IPS-15b (cell line): ENCODE data around the gene HEATR9.

ENCODE experiments used
- H3K27me3 ChIP-seq: one replicate; pipeline ENCODE4 v1.6.1; 2013; ENCODE audit warnings: low read length; ENCODE audit not compliant: control insufficient read depth, insufficient read depth
- H3K36me3 ChIP-seq: one replicate; pipeline ENCODE4 v1.6.1; 2013; ENCODE audit warnings: low read length; ENCODE audit not compliant: control insufficient read depth, insufficient read depth
- H3K4me1 ChIP-seq: one replicate; pipeline ENCODE4 v1.6.1; 2013; ENCODE audit warnings: mild to moderate bottlenecking, low read length; ENCODE audit not compliant: control insufficient read depth, insufficient read depth
- H3K4me3 ChIP-seq: one replicate; pipeline ENCODE4 v1.5.1; 2013; ENCODE audit warnings: low read depth, low read length
- H3K9ac ChIP-seq: one replicate; pipeline ENCODE4 v1.6.1; 2013; ENCODE audit warnings: low read depth, mild to moderate bottlenecking, low read length
- H3K9me3 ChIP-seq: one replicate; pipeline ENCODE4 v1.6.1; 2013; ENCODE audit warnings: mild to moderate bottlenecking, low read length; ENCODE audit not compliant: control insufficient read depth, insufficient read depth

Gene HEATR9, protein sequence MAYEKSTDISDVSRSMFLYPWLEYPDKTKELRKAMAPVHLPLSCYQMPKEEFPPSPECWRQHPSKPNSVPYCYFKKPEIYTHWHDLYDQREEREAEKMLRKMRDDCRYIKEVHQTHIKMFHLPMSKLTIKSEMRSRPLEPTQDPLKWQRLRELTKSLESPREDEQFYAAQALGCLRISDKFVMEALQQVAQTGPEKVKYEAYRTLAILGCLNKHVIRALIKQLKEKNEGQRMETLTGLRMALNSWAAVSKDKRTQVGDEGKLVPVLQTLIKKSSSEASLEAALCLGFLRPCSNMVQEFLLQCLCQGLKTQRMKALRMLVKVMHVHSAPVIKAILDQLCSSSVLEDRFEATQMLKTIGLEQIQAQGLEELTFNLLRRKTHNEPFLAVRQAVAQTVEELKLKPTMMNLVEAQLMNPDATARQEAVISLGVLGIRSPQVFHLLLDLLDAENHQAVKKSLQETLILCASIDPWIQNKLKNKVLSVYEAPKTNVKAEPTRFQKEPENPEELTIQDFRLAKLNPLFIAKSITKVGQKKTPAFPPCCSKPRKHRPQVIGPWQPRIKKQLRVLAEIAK

DNA sequence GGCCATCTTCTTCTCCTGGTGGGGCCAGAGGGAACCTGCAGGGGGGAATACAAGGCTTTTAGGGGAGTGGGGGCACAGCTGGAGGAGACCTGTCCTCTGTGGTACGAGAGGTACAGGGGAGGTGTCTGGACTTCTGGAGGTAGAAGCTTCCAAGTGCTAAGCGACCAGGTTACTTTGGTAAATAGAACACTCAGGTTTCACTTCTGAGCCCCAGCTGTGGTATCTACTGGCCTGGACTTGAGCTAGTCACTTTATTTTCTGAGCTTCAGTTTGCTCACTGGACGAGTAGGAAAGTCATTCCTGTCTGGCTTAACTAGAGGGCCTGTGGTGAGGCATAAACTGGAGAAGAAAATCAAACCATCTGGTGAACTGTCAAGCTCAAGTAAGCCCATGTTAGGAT lies at the start of gene HEATR9:
HEATR9 (minus strand) TSS at position 155 of the 400 bp plus-strand sequence; CDS start at position 6, 149 bp downstream.
- Histone ChIP-seq H3K9me3 (no peaks in the 10 kb centered on the region), H3K9ac (no peak within 1 kb of the TSS), H3K4me1 (no peaks in the 10 kb centered on the region), H3K27me3 (no peaks in the 10 kb centered on the region), H3K36me3 (no peaks in the 10 kb centered on the region), H3K4me3 (no peak within 1 kb of the TSS)

DNA sequence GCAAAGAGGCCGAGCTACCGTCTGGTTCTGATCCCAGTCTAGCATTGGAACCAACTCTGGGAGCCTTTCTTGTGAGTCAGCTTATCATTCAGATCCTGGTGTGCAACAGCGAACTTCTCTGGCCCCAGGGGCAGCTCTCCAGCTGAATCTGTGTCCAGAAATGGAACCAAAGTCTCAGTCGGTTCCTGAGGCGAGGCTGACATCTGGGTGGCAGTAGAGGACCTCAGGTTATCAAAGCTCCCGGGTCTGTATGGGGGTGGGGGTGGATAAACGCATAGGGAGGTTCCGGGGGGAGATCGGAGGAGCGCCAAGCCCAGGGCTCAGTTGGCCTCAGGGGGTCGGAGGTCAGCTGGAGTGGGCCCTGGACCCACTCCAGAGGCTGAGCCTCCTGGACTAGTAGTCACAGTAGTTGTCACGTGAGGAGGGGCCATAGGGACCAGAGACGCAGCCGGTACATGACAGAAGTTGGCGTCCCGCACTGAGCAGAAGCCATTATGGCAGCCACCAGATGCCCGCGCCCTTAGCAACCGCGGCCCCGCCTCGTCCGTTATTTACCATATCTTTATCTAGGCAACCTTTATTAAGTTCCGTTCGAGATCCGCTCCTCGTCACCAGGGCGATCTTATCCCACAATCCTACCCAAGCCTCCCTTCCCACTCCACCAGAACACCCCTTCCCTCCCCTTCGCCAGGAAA lies 49.0 kb upstream of the HEATR9 start:
- no peaks in the 10 kb centered on the region for H3K4me1 ChIP-seq
- no peak overlapping the region for H3K9ac ChIP-seq
- H3K4me3 ChIP-seq: no peak overlapping the region
- no peaks in the 10 kb centered on the region for H3K9me3 ChIP-seq
- H3K36me3 ChIP-seq: no peaks in the 10 kb centered on the region
- no peaks in the 10 kb centered on the region for H3K27me3 ChIP-seq

DNA sequence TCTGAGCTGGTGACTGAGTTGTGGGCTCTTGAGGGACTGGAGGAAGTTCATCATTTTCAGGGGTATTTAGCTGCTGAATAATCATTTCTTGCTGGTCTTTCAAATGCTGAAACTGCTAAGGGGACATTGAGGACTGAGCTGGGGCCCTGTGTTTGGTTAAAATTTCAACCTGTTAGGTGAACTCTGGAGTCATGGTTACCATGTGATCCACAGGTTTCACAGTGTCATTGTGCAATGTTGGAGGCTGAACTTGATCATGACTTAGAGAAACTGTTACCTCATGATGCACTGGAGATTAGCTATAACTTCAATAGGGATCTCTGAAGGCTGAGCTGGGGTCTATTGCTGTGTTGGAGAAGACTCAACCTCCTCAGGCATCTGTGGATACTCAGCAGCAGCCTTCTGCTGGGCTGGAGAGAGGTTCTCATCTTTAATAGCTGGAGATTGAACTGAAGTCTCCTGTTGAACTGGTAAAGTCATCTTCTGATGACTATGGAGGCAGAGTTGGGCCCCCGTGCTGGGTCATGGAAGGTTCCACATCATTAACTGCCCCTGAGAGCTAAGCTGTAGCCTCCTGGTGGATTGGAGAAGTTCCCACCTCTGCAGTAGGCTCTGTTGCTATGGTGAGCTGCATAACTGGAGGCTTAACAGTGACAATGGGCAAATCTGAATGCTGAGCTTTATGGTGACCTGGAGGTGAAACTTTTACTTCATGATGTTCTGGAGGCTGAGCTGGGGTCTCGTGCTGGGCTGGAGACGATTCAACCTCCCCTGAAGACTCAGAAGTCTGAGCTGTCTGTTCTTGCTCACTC lies 46.7 kb upstream of the HEATR9 start:
- Histone ChIP-seq H3K9ac (no peak overlapping the region), H3K4me3 (no peak overlapping the region)

DNA sequence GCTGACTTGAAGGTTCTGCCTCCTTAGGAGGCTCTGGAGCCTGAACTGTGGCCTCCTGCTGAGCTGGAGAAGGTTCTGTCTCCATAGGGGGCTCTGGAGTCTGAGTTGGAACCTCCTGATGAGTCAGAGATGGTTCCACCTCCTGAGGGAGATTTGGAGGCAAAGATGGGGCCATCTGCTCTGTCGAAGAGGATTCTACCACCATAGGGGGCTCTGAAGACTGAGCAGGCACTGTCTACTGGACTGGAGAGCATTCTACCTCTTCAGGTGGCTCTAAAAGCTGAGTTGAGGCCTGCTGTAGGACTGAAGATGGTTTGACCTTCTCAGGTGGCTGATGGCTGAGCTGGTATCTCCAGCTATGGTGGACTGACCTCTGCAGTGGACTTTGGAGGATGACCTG lies 45.7 kb upstream of the HEATR9 start:
- Histone ChIP-seq H3K9me3 (no peaks in the 10 kb centered on the region), H3K4me3 (no peak overlapping the region), H3K36me3 (no peaks in the 10 kb centered on the region), H3K9ac (no peak overlapping the region), H3K4me1 (no peaks in the 10 kb centered on the region), H3K27me3 (no peaks in the 10 kb centered on the region)

More for the DNA sequence above, 46.7 kb upstream of the HEATR9 start:
- Histone ChIP-seq H3K36me3 (no peaks in the 10 kb centered on the region), H3K27me3 (no peaks in the 10 kb centered on the region), H3K9me3 (no peaks in the 10 kb centered on the region), H3K4me1 (no peaks in the 10 kb centered on the region)

DNA sequence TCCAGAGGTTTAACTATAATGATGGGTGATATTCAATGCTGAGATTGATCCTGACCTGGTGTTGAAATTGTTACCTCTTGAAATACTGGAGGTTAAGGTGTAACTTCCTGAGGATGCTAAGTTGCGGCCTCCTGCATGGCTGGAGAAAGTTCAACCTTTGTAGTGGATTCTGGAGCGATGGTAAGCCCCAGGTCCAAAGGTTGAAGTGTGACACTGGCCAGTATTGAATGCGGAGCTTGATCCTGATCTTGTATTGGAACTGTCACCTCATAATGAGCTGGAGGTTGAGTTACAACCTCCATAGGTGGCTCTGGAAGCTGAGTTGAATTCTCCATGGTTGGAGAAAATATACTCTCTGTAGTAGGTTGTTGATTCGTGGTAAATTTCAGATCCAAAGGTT lies 44.9 kb upstream of the HEATR9 start:
- Histone ChIP-seq H3K9ac (no peak overlapping the region), H3K4me3 (no peak overlapping the region), H3K36me3 (no peaks in the 10 kb centered on the region), H3K27me3 (no peaks in the 10 kb centered on the region), H3K4me1 (no peaks in the 10 kb centered on the region), H3K9me3 (no peaks in the 10 kb centered on the region)

DNA sequence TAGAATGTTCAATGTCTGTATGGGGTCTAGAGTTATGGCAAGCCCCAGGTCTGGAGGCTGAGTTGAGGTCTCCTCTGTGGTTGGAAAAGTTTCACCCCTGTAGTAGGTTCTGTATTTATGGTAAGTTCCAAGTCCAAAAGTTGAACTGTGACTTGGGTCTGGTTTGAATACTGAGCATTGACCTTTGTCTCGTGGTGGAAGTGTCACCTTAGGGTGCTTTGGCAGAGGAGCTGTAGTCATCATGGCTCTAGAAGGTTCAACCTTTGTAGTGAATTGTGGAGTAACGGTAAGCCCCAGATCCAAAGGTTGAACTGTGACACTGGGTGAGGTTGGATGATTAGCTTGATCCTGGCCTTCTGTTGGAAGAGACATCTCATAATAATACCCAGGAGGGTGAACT lies 44.3 kb upstream of the HEATR9 start:
- Histone ChIP-seq H3K4me1 (no peaks in the 10 kb centered on the region), H3K9me3 (no peaks in the 10 kb centered on the region), H3K4me3 (no peak overlapping the region), H3K9ac (no peak overlapping the region), H3K27me3 (no peaks in the 10 kb centered on the region), H3K36me3 (no peaks in the 10 kb centered on the region)

DNA sequence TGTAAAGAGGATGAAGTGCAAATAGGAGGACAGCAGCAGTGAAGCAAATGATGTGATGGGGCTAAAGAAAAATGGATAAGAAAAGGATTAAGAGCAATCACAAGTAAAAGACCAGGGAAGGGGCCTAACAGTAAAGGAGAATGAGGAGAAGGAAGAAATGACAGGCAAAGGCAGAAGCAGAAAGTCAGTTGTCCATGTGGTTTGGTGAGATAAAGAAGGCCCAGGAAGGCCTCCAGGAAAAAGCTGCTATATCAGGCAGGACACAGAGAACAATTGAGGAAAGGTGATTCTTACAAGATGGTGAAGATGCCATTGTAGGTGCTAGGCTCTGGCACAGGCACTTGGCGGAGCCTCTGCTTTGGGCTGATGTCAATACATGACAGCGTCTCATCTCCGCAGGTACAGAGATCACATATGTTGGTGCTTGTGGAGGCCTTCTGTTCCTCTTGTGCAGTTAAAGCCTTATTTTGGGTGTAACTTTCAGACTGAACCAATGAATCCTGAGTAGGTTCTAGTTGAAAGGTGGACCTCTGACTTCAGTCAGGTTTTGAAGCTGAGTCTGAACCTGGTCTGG lies 43.7 kb upstream of the HEATR9 start:
- Histone ChIP-seq H3K4me1 (no peaks in the 10 kb centered on the region), H3K4me3 (no peak overlapping the region), H3K36me3 (no peaks in the 10 kb centered on the region), H3K9ac (no peak overlapping the region), H3K9me3 (no peaks in the 10 kb centered on the region), H3K27me3 (no peaks in the 10 kb centered on the region)

DNA sequence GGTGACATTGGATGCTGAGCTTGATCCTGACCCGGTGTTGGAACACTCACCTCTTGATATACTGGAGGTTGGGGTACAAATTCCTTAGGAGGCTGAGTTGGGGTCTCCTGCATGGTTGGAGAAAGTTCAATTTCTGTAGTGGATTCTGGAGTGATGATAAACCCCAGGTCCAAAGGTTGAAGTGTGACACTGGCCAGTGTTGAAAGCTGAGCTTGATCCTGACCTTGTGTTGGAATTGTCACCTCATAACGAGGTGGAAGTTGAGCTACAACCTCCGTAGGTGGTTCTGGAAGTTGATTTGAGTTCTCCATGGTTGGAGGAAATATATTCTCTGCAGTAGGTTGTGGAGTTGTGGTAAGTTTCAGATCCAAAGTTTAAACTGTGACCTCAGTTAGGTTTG lies 40.7 kb upstream of the HEATR9 start:
- no peak overlapping the region for H3K9ac ChIP-seq
- no peaks in the 10 kb centered on the region for H3K27me3 ChIP-seq
- no peak overlapping the region for H3K4me3 ChIP-seq
- no peaks in the 10 kb centered on the region for H3K36me3 ChIP-seq
- H3K4me1 ChIP-seq: no peaks in the 10 kb centered on the region
- H3K9me3 ChIP-seq: no peaks in the 10 kb centered on the region

DNA sequence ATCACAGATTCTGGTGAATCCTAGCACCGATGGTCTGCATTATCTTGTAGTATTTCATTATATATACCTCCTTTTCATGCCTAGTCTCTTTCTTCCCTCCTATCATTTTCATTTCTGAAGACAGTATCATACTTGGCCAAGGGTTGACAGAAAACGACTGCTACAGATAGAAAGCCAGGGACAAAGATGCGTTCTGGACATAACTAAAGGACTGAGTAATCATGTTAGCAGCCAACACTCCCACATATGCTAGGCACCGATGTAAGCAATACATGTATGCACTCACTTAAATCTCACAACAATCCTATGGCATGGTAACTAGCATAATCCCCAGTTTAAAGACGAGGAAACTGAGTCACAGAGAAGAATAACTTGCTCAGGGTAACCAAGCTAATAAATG lies 39.0 kb upstream of the HEATR9 start:
- no peaks in the 10 kb centered on the region for H3K9me3 ChIP-seq
- H3K27me3 ChIP-seq: no peaks in the 10 kb centered on the region
- H3K4me3 ChIP-seq: no peak overlapping the region
- H3K9ac ChIP-seq: no peak overlapping the region
- H3K4me1 ChIP-seq: no peaks in the 10 kb centered on the region
- H3K36me3 ChIP-seq: no peaks in the 10 kb centered on the region

DNA sequence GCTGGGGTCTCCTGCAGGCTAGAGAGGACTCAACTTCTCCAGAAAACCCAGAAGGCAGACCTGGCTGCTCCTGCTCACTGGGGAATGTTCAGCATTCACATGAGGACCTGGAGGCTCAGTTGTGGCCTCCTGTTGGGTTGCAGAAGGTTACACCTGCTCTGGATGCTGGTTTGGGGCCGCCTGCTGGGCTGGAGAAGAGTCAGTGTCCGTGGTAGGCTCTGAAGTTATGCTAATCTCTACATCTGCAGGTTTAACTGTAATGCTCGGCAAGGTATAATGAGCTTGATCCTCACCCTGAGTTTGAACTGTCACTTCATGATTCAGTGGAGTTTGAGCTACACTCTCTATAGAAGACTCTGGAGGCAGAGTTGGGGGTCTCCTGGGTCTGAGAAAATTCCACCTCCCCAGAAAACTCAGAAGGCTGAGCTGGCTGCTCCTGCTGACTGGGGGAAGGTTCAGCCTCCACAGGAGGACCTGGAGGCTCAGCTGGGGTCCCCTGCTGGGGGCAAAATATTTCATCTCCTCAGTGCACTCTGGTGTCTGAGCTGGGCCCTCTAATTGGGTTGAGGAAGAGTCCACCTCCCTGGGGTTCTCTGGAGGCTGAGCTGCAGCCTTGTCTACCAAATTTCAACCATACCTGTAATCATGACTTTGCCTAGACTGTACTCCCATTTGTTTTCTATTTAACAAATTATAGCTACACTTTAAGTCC lies 38.4 kb upstream of the HEATR9 start:
- Histone ChIP-seq H3K9me3 (no peaks in the 10 kb centered on the region), H3K27me3 (no peaks in the 10 kb centered on the region), H3K4me1 (no peaks in the 10 kb centered on the region), H3K4me3 (no peak overlapping the region), H3K36me3 (no peaks in the 10 kb centered on the region), H3K9ac (no peak overlapping the region)
